Brain microvascular endothelial cell (primary cell): ENCODE data around the gene DDX49.

ENCODE experiments used
- DNase-seq: peaks from one replicate; pipeline ENCODE4 v3.0.0-alpha.2; 2020
- H3K27ac ChIP-seq: fragments of 250-450 bp; sonication (Bioruptor Pico); 2 replicates; pipeline ENCODE4 v1.5.1; 2020; ENCODE audit warnings: mild to moderate bottlenecking, moderate library complexity
- H3K27me3 ChIP-seq: fragments of 250-450 bp; sonication (Bioruptor Pico); replicated peaks from 2 replicates; pipeline ENCODE4 v1.5.1; 2020; ENCODE audit warnings: mild to moderate bottlenecking
- H3K36me3 ChIP-seq: fragments of 250-450 bp; sonication (Bioruptor Pico); replicated peaks from 2 replicates; pipeline ENCODE4 v1.5.1; 2020; ENCODE audit warnings: mild to moderate bottlenecking
- H3K4me3 ChIP-seq: 2 replicates; pipeline ENCODE4 v1.5.1; 2011; ENCODE audit warnings: low read depth, mild to moderate bottlenecking, control low read depth, low read length, moderate library complexity
- CTCF ChIP-seq: IDR thresholded peaks from 2 replicates; pipeline ENCODE4 v1.5.1; 2011; ENCODE audit warnings: low read depth, mild to moderate bottlenecking, moderate library complexity, low read length, control low read depth, inconsistent platforms; ENCODE audit errors: missing control alignments
- in situ Hi-C: cut with HindIII; loops from 2 replicates; pipeline ENCODE4 v1.10.0; 2017; ENCODE audit warnings: low sequenced_read_pairs, low pct_ligation_motif_present

The DDX49 gene

GRCh38 chr19:18928018-18928805 lies 8.7 kb downstream of the DDX49 start:
- H3K4me3 ChIP-seq = no peak overlapping the region
- in situ Hi-C loops = no loop called here
- no peak for TF ChIP-seq CTCF
- peaks cover 76% of the 10 kb centered on the region for H3K36me3 ChIP-seq
- no peak overlapping the region for H3K27ac ChIP-seq
- H3K27me3 ChIP-seq = no peaks in the 10 kb centered on the region
- DNase-seq = no peak

- peaks cover 75% of the 10 kb centered on the region for H3K36me3 ChIP-seq
- in situ Hi-C loops = no loop called here
- no peaks in the 10 kb centered on the region for H3K27me3 ChIP-seq
- no peak overlapping the region for H3K4me3 ChIP-seq
- H3K27ac ChIP-seq = no peak overlapping the region
- TF ChIP-seq CTCF = no peak
- no peak for DNase-seq
Measured at GRCh38 chr19:18929311-18929710, 9.8 kb downstream of the DDX49 start.

- in situ Hi-C loops = no loop called here
- peaks cover 67% of the 10 kb centered on the region for H3K36me3 ChIP-seq
- no peak for DNase-seq
Measured at GRCh38 chr19:18931316-18932162, 12.0 kb downstream of the DDX49 start.

GRCh38 chr19:18932216-18932841 lies 12.8 kb downstream of the DDX49 start:
- Histone ChIP-seq H3K4me3 (peak overlapping the region; percentile 17), H3K27ac (no peak overlapping the region), H3K27me3 (no peaks in the 10 kb centered on the region), H3K36me3 (peaks cover 66% of the 10 kb centered on the region)
- in situ Hi-C loops = no loop called here
- no peak for DNase-seq
- TF ChIP-seq CTCF = no peak

More at GRCh38 chr19:18931316-18932162, 12.0 kb downstream of the DDX49 start:
- Histone ChIP-seq H3K27me3 (no peaks in the 10 kb centered on the region), H3K4me3 (no peak overlapping the region), H3K27ac (no peak overlapping the region)
- no peak for TF ChIP-seq CTCF

GRCh38 chr19:18933297-18933696 lies 13.8 kb downstream of the DDX49 start:
- no peak for DNase-seq
- no peak overlapping the region for H3K4me3 ChIP-seq
- no peaks in the 10 kb centered on the region for H3K27me3 ChIP-seq
- H3K27ac ChIP-seq = no peak overlapping the region
- in situ Hi-C loops = no loop called here
- peaks cover 57% of the 10 kb centered on the region for H3K36me3 ChIP-seq
- no peak for TF ChIP-seq CTCF
